IMR-90 (cell line): ENCODE measurements around the gene OR52E5. TPM values are rescaled to one million over a fixed set of nuclear protein-coding genes. Genes with fewer than 3 reads are reported as not detected.

Experiments
- ATAC-seq: fragments of 200-7000 bp; cut with Tn5 transposase; 2 replicates; pipeline ENCODE4 v1.9.1; 2020; ENCODE audit warnings: low read depth, mild to moderate bottlenecking, moderate library complexity
- BruUV-seq: library from RNA; stranded (reverse); fragments of 400-500 nt; replicated peaks from 2 replicates; lab custom pipeline; 2021; lab: Mats Ljungman, UMichigan
- CTCF ChIA-PET: fragments of 300-600 bp; formaldehyde crosslinking; extraction: SDS; loops from one replicate; lab custom pipeline; 2021; ENCODE audit warnings: antibody characterized with exemption; lab: Yijun Ruan, JAX
- POLR2A ChIA-PET: fragments of 300-600 bp; sonication (Branson Sonifier 250); formaldehyde crosslinking; loops from one replicate; lab custom pipeline; 2022; ENCODE audit warnings: antibody characterized with exemption; ENCODE audit not compliant: unreplicated experiment; lab: Charles Lee
- DNase-seq: peaks from one replicate; pipeline ENCODE4 v3.0.0; 2013
- H2AFZ ChIP-seq: replicated peaks from 2 replicates; pipeline ENCODE3; 2013; ENCODE audit warnings: low read length, mild to moderate bottlenecking; ENCODE audit not compliant: poor library complexity
- H2AK5ac ChIP-seq: 2 replicates; pipeline ENCODE4 v1.6.1; 2013; ENCODE audit warnings: low read depth, low read length, inconsistent platforms
- H2AK9ac ChIP-seq: replicated peaks from 2 replicates; pipeline ENCODE3; 2013; ENCODE audit warnings: mild to moderate bottlenecking, low read depth, low read length, moderate library complexity; ENCODE audit not compliant: poor library complexity
- H2BK120ac ChIP-seq: 2 replicates; pipeline ENCODE4 v1.6.1; 2013; ENCODE audit warnings: low read depth, low read length, inconsistent platforms
- H2BK15ac ChIP-seq: 3 replicates; pipeline ENCODE4 v1.6.1; 2013; ENCODE audit warnings: low read depth, low read length, inconsistent platforms
- H2BK20ac ChIP-seq: 2 replicates; pipeline ENCODE4 v1.6.1; 2013; ENCODE audit warnings: low read depth, mild to moderate bottlenecking, inconsistent platforms, low read length, moderate library complexity
- H2BK5ac ChIP-seq: 2 replicates; pipeline ENCODE4 v1.6.1; 2013; ENCODE audit warnings: mild to moderate bottlenecking, low read depth, low read length, inconsistent platforms; ENCODE audit not compliant: poor library complexity, severe bottlenecking
- H3K14ac ChIP-seq: replicated peaks from 2 replicates; pipeline ENCODE4 v1.6.1; 2013; ENCODE audit warnings: low read depth, low read length, inconsistent platforms
- H3K18ac ChIP-seq: 2 replicates; pipeline ENCODE4 v1.6.1; 2013; ENCODE audit warnings: low read depth, low read length, control low read depth
- H3K23ac ChIP-seq: 2 replicates; pipeline ENCODE4 v1.6.1; 2013; ENCODE audit warnings: low read depth, low read length, inconsistent platforms
- H3K27ac ChIP-seq: 2 replicates; pipeline ENCODE4 v1.5.1; 2013; ENCODE audit warnings: mild to moderate bottlenecking, control low read depth, low read length; ENCODE audit not compliant: insufficient read depth
- H3K27me3 ChIP-seq: 2 replicates; pipeline ENCODE4 v1.6.1; 2013; ENCODE audit warnings: low read length; ENCODE audit not compliant: control insufficient read depth, insufficient read depth
- H3K36me3 ChIP-seq: 2 replicates; pipeline ENCODE4 v1.6.1; 2013; ENCODE audit warnings: low read length, mixed read lengths; ENCODE audit not compliant: control insufficient read depth, insufficient read depth
- H3K4ac ChIP-seq: 2 replicates; pipeline ENCODE4 v1.6.1; 2013; ENCODE audit warnings: low read depth, low read length, inconsistent platforms
- H3K4me1 ChIP-seq: 2 replicates; pipeline ENCODE4 v1.6.1; 2013; ENCODE audit warnings: low read length, mixed read lengths; ENCODE audit not compliant: control insufficient read depth, insufficient read depth
- H3K4me2 ChIP-seq: 2 replicates; pipeline ENCODE4 v1.6.1; 2013; ENCODE audit warnings: low read depth, mild to moderate bottlenecking, control low read depth, low read length, moderate library complexity
- H3K4me3 ChIP-seq: 2 replicates; pipeline ENCODE4 v1.5.1; 2013; ENCODE audit warnings: low read depth, mild to moderate bottlenecking, control low read depth, low read length, moderate library complexity; ENCODE audit not compliant: insufficient read depth
- H3K56ac ChIP-seq: 2 replicates; pipeline ENCODE4 v1.6.1; 2013; ENCODE audit warnings: low read length, inconsistent platforms; ENCODE audit not compliant: insufficient read depth; ENCODE audit errors: extremely low read depth
- H3K79me1 ChIP-seq, 2 experiments: 2 replicates each; pipeline ENCODE4 v1.6.1; 2013; ENCODE audit warnings: low read length in 2 of 2, inconsistent platforms in 1 of 2, low read depth in 1 of 2
- H3K9ac ChIP-seq: 2 replicates; pipeline ENCODE4 v1.6.1; 2013; ENCODE audit warnings: low read depth, low read length, control low read depth
- H3K9me1 ChIP-seq: 2 replicates; pipeline ENCODE4 v1.6.1; 2013; ENCODE audit warnings: low read length, inconsistent platforms; ENCODE audit not compliant: insufficient read depth
- H3K9me3 ChIP-seq: 2 replicates; pipeline ENCODE4 v1.6.1; 2013; ENCODE audit warnings: low read length; ENCODE audit not compliant: control insufficient read depth, insufficient read depth
- H4K20me1 ChIP-seq: 2 replicates; pipeline ENCODE4 v1.6.1; 2013; ENCODE audit warnings: low read length, inconsistent platforms; ENCODE audit not compliant: insufficient read depth
- H4K5ac ChIP-seq: 2 replicates; pipeline ENCODE4 v1.6.1; 2013; ENCODE audit warnings: mild to moderate bottlenecking, low read depth, low read length, control low read depth
- H4K8ac ChIP-seq, 2 experiments: 2 replicates each; pipeline ENCODE4 v1.6.1; 2013; ENCODE audit warnings: low read depth in 2 of 2, low read length in 2 of 2, control low read depth in 1 of 2, inconsistent platforms in 1 of 2
- H4K91ac ChIP-seq: 2 replicates; pipeline ENCODE4 v1.6.1; 2013; ENCODE audit warnings: low read depth, low read length, inconsistent platforms; ENCODE audit not compliant: insufficient read depth
- BHLHE40 ChIP-seq: fragments of 150-350 bp; IDR thresholded peaks from 2 replicates; pipeline ENCODE4 v1.6.1; 2016; ENCODE audit warnings: mild to moderate bottlenecking, low read depth, low read length
- CEBPB ChIP-seq: IDR thresholded peaks from 2 replicates; pipeline ENCODE4 v1.6.1; 2012; ENCODE audit warnings: low read depth, low read length, improper control_type of control experiment
- CHD1 ChIP-seq: IDR thresholded peaks from 2 replicates; pipeline ENCODE4 v1.6.1; 2012; ENCODE audit warnings: low read depth, low read length, improper control_type of control experiment
- FOS ChIP-seq: fragments of 150-350 bp; IDR thresholded peaks from 2 replicates; pipeline ENCODE4 v1.6.1; 2016; ENCODE audit warnings: low read depth, low read length
- MAFK ChIP-seq: IDR thresholded peaks from 2 replicates; pipeline ENCODE4 v1.6.1; 2012; ENCODE audit warnings: low read depth, low read length, improper control_type of control experiment
- MXI1 ChIP-seq: IDR thresholded peaks from 2 replicates; pipeline ENCODE4 v1.6.1; 2012; ENCODE audit warnings: low read depth, mild to moderate bottlenecking, low read length, moderate library complexity, borderline replicate concordance
- POLR2A ChIP-seq: IDR thresholded peaks from 2 replicates; pipeline ENCODE4 v1.6.1; 2012; ENCODE audit warnings: mild to moderate bottlenecking, low read depth, low read length
- RCOR1 ChIP-seq: IDR thresholded peaks from 2 replicates; pipeline ENCODE4 v1.6.1; 2012; ENCODE audit warnings: mild to moderate bottlenecking, low read length, improper control_type of control experiment; ENCODE audit not compliant: insufficient replicate concordance
- RFX5 ChIP-seq: IDR thresholded peaks from 2 replicates; pipeline ENCODE4 v1.8.0; 2012; ENCODE audit warnings: low read depth, mild to moderate bottlenecking, low read length, moderate library complexity
- SMC3 ChIP-seq: fragments of 150-350 bp; IDR thresholded peaks from 2 replicates; pipeline ENCODE4 v1.6.1; 2016; ENCODE audit warnings: low read depth, mild to moderate bottlenecking, antibody characterized with exemption, low read length, moderate library complexity
- WGBS, 2 experiments: methylation state at CpG; one replicate each; pipeline versions ENCODE4 v1.1.5 to v1.1.7; 2013; ENCODE audit warnings: missing lambda C conversion rate in 2 of 2; ENCODE audit not compliant: insufficient read length in 1 of 2; ENCODE audit errors: extremely low coverage in 2 of 2; 5-methylcytosine and 5-hydroxymethylcytosine counted together
- dilution Hi-C: fragments of 300-500 bp; cut with HindIII; formaldehyde crosslinking; loops from one replicate; pipeline ENCODE4 v1.14.3; 2018; ENCODE audit warnings: low sequenced_read_pairs; ENCODE audit not compliant: unreplicated experiment
- in situ Hi-C: fragments of 300-500 bp; cut with MboI; formaldehyde crosslinking; loops from 3 replicates; pipeline ENCODE4 v1.14.3; 2019; ENCODE audit warnings: low sequenced_read_pairs, inconsistent platforms, mixed read lengths
- intact Hi-C: fragments of 100-400 bp; cut with micrococcal nuclease; formaldehyde crosslinking; loops from 2 replicates; pipeline ENCODE4 v1.10.0; 2022
- polyA plus RNA-seq, 3 experiments: library from polyadenylated mRNA; depleted of rRNA; stranded (reverse); fragments of >200 nt; gene quantifications; 2 replicates each; pipeline ENCODE4 v1.2.3, GENCODE V29; 2012; ENCODE audit warnings: low replicate concordance in 1 of 3
- total RNA-seq: library from RNA; depleted of rRNA; stranded (reverse); fragments of >200 nt; gene quantifications from 2 replicates; pipeline ENCODE4 v1.2.3, GENCODE V29; 2012
- TF ChIP-seq, protein P1 (sequence below): fragments of 150-350 bp; IDR thresholded peaks from 2 replicates; pipeline ENCODE4 v1.6.1; 2017; ENCODE audit warnings: mild to moderate bottlenecking, antibody characterized with exemption, low read length, low read depth

Gene OR52E5
- total and polyA plus RNA-seq, 2 of the 4 experiments (the other 2 are of a cell fraction) = not detected

DNA sequence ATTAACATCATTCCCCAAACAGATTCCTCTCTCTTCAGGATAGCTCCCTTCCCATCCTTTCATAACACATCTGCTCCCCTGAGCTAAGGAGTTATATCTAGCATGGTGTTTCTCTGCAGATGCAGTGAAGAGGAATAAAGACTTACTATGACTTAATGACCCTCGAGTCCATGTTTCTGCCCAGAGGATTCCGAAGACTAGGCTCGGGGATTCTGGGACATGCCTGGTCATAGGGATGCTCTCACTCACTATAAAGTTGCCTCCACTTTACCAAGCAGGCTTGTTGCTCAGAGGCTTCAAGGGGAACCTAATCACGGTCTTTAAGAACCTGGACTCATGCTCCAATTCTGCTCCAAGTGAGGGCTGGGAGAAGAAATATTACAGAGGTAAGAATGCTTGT, 12.7 kb upstream of the OR52E5 start, which contains the start of gene OR52E4:
TSS of gene OR52E4 (plus strand) at position 301 of the 400 bp plus-strand sequence. CDS start 3,664 bp downstream, outside the sequence.
- Histone ChIP-seq H3K9ac (no peak within 1 kb of the TSS), H4K5ac (no peak within 1 kb of the TSS), H2BK5ac (no peak within 1 kb of the TSS), H4K8ac (no peak within 1 kb of the TSS), H3K4me3 (no peak within 1 kb of the TSS), H3K9me1 (no peaks in the 10 kb centered on the region), H3K18ac (no peak within 1 kb of the TSS), H2BK15ac (no peak within 1 kb of the TSS), H2AFZ (no peak within 1 kb of the TSS), H2BK120ac (no peak within 1 kb of the TSS), H3K14ac (no peak within 1 kb of the TSS), H3K79me1 (no peaks in the 10 kb centered on the region), H2BK20ac (no peak within 1 kb of the TSS), H3K36me3 (no peaks in the 10 kb centered on the region), H3K23ac (no peak within 1 kb of the TSS), H3K9me3 (no peaks in the 10 kb centered on the region), H3K4me2 (no peak within 1 kb of the TSS), H3K27ac (no peak within 1 kb of the TSS), H3K4me1 (no peaks in the 10 kb centered on the region), H3K56ac (no peak within 1 kb of the TSS), H3K4ac (no peak within 1 kb of the TSS), H2AK5ac (no peak within 1 kb of the TSS), H4K91ac (no peak within 1 kb of the TSS), H3K27me3 (no peaks in the 10 kb centered on the region), H4K20me1 (no peaks in the 10 kb centered on the region), H2AK9ac (no peak within 1 kb of the TSS)
- CTCF ChIA-PET = no interaction called here
- in situ Hi-C loops = no loop called here
- WGBS, 2 experiments = no CpG with 5 or more reads among the region's 4 CpGs
- no TSS peak for BruUV-seq
- DNase-seq (no peak), ATAC-seq (no peak)
- intact Hi-C loops = no loop called here
- TF ChIP-seq, protein P1, sequence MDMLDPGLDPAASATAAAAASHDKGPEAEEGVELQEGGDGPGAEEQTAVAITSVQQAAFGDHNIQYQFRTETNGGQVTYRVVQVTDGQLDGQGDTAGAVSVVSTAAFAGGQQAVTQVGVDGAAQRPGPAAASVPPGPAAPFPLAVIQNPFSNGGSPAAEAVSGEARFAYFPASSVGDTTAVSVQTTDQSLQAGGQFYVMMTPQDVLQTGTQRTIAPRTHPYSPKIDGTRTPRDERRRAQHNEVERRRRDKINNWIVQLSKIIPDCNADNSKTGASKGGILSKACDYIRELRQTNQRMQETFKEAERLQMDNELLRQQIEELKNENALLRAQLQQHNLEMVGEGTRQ = no peak
- no peak for TF ChIP-seq MXI1
- TF ChIP-seq CHD1 = no peak
- TF ChIP-seq FOS = no peak
- no peak for TF ChIP-seq POLR2A
- no peak for TF ChIP-seq CEBPB
- no peak for TF ChIP-seq BHLHE40
- TF ChIP-seq SMC3 = no peak
- no peak for TF ChIP-seq RFX5
- no peak for TF ChIP-seq MAFK
- no peak for TF ChIP-seq RCOR1
- dilution Hi-C loops = no loop called here
- POLR2A ChIA-PET = no interaction called here
